ENCODE measurements around the gene TESMIN.

TESMIN gene

GRCh38 chr11:68659158-68659921 lies 92.0 kb downstream of the TESMIN start:
- H3K9me3 Mint-ChIP-seq, result no peaks in the 10 kb centered on the region
- no peak overlapping the region for H3K4me3 Mint-ChIP-seq
- H3K27ac Mint-ChIP-seq, result no peak overlapping the region
- no peaks in the 10 kb centered on the region for H3K36me3 Mint-ChIP-seq (ENCODE audit: low read depth)
- H3K27me3 Mint-ChIP-seq (ENCODE audit: low read depth), result no peaks in the 10 kb centered on the region
- H3K4me1 Mint-ChIP-seq (ENCODE audit: low read depth), result no peaks in the 10 kb centered on the region

- H3K27ac Mint-ChIP-seq, result no peak overlapping the region
- H3K36me3 Mint-ChIP-seq (ENCODE audit: low read depth), result no peaks in the 10 kb centered on the region
- H3K4me1 Mint-ChIP-seq (ENCODE audit: low read depth), result no peaks in the 10 kb centered on the region
- no peak overlapping the region for H3K4me3 Mint-ChIP-seq
- no peaks in the 10 kb centered on the region for H3K27me3 Mint-ChIP-seq (ENCODE audit: low read depth)
- H3K9me3 Mint-ChIP-seq, result no peaks in the 10 kb centered on the region
These were observed 92.7 kb downstream of the TESMIN start for GRCh38 chr11:68658661-68659060.

GRCh38 chr11:68658097-68658496 lies 93.2 kb downstream of the TESMIN start:
- no peaks in the 10 kb centered on the region for H3K9me3 Mint-ChIP-seq
- H3K27ac Mint-ChIP-seq, result no peak overlapping the region
- no peak overlapping the region for H3K4me3 Mint-ChIP-seq
- H3K36me3 Mint-ChIP-seq (ENCODE audit: low read depth), result no peaks in the 10 kb centered on the region
- H3K27me3 Mint-ChIP-seq (ENCODE audit: low read depth), result no peaks in the 10 kb centered on the region
- H3K4me1 Mint-ChIP-seq (ENCODE audit: low read depth), result no peaks in the 10 kb centered on the region

Data from T-helper 1 cell treated with Interleukin-12 subunit alpha and Interleukin-12 subunit beta and Interleukin-4 antibody, amounts not matched to agents 30 μg/mL and 1 μg/mL, for 36 hours (primary cell).